Tibial nerve (tissue), 4 donors: Measurements from ENCODE around the gene LMBR1. TPM values are rescaled to one million over a fixed set of nuclear protein-coding genes. Genes with fewer than 3 reads are reported as not detected.

ENCODE experiments used
- DNase-seq, 2 donors: peaks; one replicate each; pipeline ENCODE4 v3.0.0-alpha.2; 2019; ENCODE audit warnings: low spot score in 2 of 2
- H3K27ac ChIP-seq, 4 donors: fragments of 200-600 bp; sonication (generic) in 3 of 4; one replicate each; pipeline ENCODE4 v1.5.1; 2017 to 2019; ENCODE audit warnings: mild to moderate bottlenecking in 1 of 4
- H3K27me3 ChIP-seq, 2 donors: fragments of 200-600 bp; sonication (generic) in 1 of 2; one replicate each; pipeline versions ENCODE4 v1.5.1 to v1.6.0; 2017 to 2019
- H3K36me3 ChIP-seq, 3 donors: fragments of 200-600 bp; sonication (generic); one replicate each; pipeline ENCODE4 v1.5.1; 2018 to 2019
- H3K4me1 ChIP-seq, 4 donors: fragments of 200-600 bp; sonication (generic) in 3 of 4; one replicate each; pipeline ENCODE4 v1.5.1; 2017 to 2019
- H3K4me3 ChIP-seq, 4 donors: fragments of 200-600 bp; sonication (generic) in 3 of 4; one replicate each; pipeline ENCODE4 v1.5.1; 2017 to 2019; ENCODE audit warnings: mild to moderate bottlenecking in 1 of 4, moderate library complexity in 1 of 4
- H3K9me3 ChIP-seq, 4 donors: fragments of 200-600 bp; sonication (generic) in 3 of 4; one replicate each; pipeline ENCODE4 v1.5.1; 2017 to 2019
- EP300 ChIP-seq, 2 donors: sonication (generic); formaldehyde crosslinking; IDR thresholded peaks; one replicate each; pipeline ENCODE4 v1.6.1; 2017; ENCODE audit warnings: antibody characterized with exemption in 2 of 2, mild to moderate bottlenecking in 1 of 2
- POLR2A ChIP-seq, 2 donors: fragments of 450-650 bp; IDR thresholded peaks; one replicate each; pipeline ENCODE4 v1.6.1; 2017; ENCODE audit warnings: antibody characterized with exemption in 2 of 2, mild to moderate bottlenecking in 2 of 2, moderate library complexity in 2 of 2
- WGBS, 2 donors: methylation state at CpG; one replicate each; pipeline ENCODE4 v1.1.5; 2018; 5-methylcytosine and 5-hydroxymethylcytosine counted together
- total RNA-seq, 4 donors: library from RNA; depleted of rRNA; stranded (reverse); fragments of >200 nt; gene quantifications; one replicate each; pipeline ENCODE4 v1.1.0, GENCODE V29; 2016
- TF ChIP-seq, protein P1 (sequence below), 5 experiments: fragments of 200-600 bp in 3 of 5; fragments of 450-650 bp in 2 of 5; sonication (generic) in 3 of 5; IDR thresholded peaks; one replicate each; pipeline ENCODE4 v1.5.1; 2016 to 2019; ENCODE audit warnings: antibody characterized with exemption in 5 of 5, mild to moderate bottlenecking in 3 of 5, moderate library complexity in 2 of 5

LMBR1 gene
- total RNA-seq, 4 donors from 2014 or later, result 48.1 to 139 (median 77.3) TPM

DNA sequence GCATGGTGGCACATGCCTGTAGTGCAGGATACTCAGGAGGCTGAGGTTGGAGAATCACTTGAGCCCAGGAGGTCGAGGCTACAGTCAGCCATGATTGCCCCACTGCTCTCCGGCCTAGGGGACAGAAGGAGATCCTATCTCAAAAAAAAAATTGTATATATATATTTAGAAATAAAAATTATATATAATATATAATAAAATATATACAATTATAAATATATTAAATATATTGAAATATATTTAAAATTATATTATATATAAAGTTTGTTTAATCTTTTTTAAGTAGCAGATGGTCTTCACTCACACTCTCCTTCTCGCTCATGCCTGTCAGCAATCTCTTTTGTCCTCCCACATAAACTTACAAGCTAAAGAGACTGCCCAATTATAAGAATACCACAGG lies 58.5 kb downstream of the LMBR1 start:
- Histone ChIP-seq H3K27me3 (no peaks in the 10 kb centered on the region), H3K27ac (no peak overlapping the region), H3K36me3 (peaks cover 0 to 34% (median 0%) of the 10 kb centered on the region in 3 donors), H3K4me1 (no peaks in the 10 kb centered on the region), H3K4me3 (no peak overlapping the region), H3K9me3 (no peaks in the 10 kb centered on the region)
- TF ChIP-seq, protein P1, sequence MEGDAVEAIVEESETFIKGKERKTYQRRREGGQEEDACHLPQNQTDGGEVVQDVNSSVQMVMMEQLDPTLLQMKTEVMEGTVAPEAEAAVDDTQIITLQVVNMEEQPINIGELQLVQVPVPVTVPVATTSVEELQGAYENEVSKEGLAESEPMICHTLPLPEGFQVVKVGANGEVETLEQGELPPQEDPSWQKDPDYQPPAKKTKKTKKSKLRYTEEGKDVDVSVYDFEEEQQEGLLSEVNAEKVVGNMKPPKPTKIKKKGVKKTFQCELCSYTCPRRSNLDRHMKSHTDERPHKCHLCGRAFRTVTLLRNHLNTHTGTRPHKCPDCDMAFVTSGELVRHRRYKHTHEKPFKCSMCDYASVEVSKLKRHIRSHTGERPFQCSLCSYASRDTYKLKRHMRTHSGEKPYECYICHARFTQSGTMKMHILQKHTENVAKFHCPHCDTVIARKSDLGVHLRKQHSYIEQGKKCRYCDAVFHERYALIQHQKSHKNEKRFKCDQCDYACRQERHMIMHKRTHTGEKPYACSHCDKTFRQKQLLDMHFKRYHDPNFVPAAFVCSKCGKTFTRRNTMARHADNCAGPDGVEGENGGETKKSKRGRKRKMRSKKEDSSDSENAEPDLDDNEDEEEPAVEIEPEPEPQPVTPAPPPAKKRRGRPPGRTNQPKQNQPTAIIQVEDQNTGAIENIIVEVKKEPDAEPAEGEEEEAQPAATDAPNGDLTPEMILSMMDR (IDR thresholded peaks at IDR 0.05), result no peak
- TF ChIP-seq POLR2A (IDR thresholded peaks at IDR 0.05) (no peak), EP300 (IDR thresholded peaks at IDR 0.05) (no peak)
- no peak for DNase-seq
- WGBS, 2 donors, result 87 to 94% methylated on average over 3 of the region's 3 CpGs

GRCh38 chr7:156833312-156833711 lies 59.7 kb downstream of the LMBR1 start:
- peaks cover 0 to 34% (median 0%) of the 10 kb centered on the region in 3 donors for H3K36me3 ChIP-seq
- no peaks in the 10 kb centered on the region for H3K27me3 ChIP-seq
- no peak for DNase-seq
- no peaks in the 10 kb centered on the region for H3K9me3 ChIP-seq
- no peak overlapping the region for H3K4me3 ChIP-seq
- WGBS, 2 donors, result 92 to 93% methylated on average over 4 of the region's 4 CpGs
- H3K4me1 ChIP-seq, result no peaks in the 10 kb centered on the region
- H3K27ac ChIP-seq, result no peak overlapping the region
- TF ChIP-seq POLR2A (IDR thresholded peaks at IDR 0.05) (no peak), EP300 (IDR thresholded peaks at IDR 0.05) (no peak)
- TF ChIP-seq, protein P1 (IDR thresholded peaks at IDR 0.05), result no peak

DNA sequence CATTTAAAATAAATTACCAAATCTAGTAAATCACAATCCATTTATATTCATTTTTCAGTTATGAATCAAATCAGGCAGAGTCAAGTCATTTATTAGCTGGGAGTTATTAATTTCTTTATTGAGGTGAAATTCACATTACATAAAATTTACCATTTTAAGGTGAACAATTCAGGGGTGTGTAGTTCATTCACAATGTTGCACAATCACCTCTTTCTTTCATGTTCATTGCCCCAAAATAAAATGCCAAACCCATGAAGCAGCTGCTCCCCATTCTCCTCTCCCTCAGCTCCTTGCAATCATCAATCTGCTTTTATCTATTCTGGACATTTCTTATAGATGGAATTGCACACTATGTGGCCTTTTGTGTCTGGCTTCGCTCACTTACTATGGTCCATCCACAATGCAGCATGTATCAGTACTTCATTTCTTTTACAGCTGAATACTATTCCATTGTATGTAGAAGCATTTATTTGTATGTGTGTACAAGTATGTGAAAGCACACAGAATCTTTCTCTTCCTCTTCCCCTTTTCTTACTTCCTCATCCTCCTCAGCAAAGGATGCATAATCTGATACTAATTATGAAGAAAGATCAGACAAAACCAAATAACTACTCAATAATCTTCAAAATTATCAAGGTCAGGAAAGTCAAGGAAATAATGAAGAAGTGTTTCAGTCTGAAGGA lies 60.6 kb downstream of the LMBR1 start:
- Histone ChIP-seq H3K36me3 (peaks cover 0 to 34% (median 0%) of the 10 kb centered on the region in 3 donors), H3K4me1 (no peaks in the 10 kb centered on the region), H3K27ac (no peak overlapping the region), H3K9me3 (no peaks in the 10 kb centered on the region), H3K27me3 (no peaks in the 10 kb centered on the region), H3K4me3 (no peak overlapping the region)
- WGBS, 2 donors, result 88 to 92% methylated on average over 1 of the region's 1 CpG
- DNase-seq, result no peak
- TF ChIP-seq POLR2A (IDR thresholded peaks at IDR 0.05) (no peak), EP300 (IDR thresholded peaks at IDR 0.05) (no peak)
- TF ChIP-seq, protein P1 (IDR thresholded peaks at IDR 0.05), result no peak

DNA sequence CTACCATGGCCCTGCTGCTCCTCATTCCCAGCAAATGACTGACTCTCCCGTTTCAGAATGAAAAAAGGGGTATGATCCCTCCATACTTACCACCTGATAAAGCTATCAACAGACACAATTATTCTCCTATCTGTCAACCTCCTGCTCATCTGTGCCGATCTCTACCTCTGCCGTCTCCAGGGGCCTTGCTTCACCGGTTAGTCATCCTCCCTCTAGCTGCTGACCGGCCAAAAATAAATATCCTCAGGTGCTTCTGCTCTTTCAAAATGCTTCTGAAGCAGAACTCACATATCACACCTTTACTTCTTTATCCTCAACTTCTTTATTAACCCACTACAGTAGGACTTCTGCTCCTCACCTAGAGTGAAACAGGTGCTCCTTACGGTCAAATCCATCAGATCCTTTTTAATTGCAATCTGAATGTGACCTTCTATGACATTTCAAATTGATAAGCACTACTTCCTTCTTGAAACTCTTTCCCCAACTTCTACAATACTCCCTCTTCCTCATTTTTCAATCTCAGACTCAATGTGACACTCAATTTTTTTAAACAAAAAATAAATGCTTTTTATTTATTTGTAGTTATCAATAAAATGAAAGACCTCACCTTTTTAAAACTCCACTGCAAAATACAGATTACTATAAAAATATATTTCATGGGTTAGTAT lies 63.2 kb downstream of the LMBR1 start:
- 88 to 94% methylated on average over 6 of the region's 6 CpGs for WGBS, 2 donors

More for the DNA sequence above, 63.2 kb downstream of the LMBR1 start:
- DNase-seq, result no peak
- no peaks in the 10 kb centered on the region for H3K9me3 ChIP-seq
- H3K27me3 ChIP-seq, result no peaks in the 10 kb centered on the region
- H3K36me3 ChIP-seq, result peaks cover 0 to 25% (median 0%) of the 10 kb centered on the region in 3 donors
- H3K4me3 ChIP-seq, result no peak overlapping the region
- no peak overlapping the region for H3K27ac ChIP-seq
- H3K4me1 ChIP-seq, result no peaks in the 10 kb centered on the region
- TF ChIP-seq POLR2A (IDR thresholded peaks at IDR 0.05) (no peak), EP300 (IDR thresholded peaks at IDR 0.05) (no peak)
- TF ChIP-seq, protein P1 (IDR thresholded peaks at IDR 0.05), result no peak
